Activated CD8-positive, alpha-beta memory T cell treated with anti-CD3 and anti-CD28 coated beads for 48 hours (primary cell): ENCODE data around the gene IL10RB.
A peak's percentile ranks its signal among the peaks of the same experiment; 100 is the strongest.

Experiments
- DNase-seq, 3 experiments: peaks; one replicate each; pipeline ENCODE4 v3.0.0-alpha.2; 2020; ENCODE audit warnings: low read depth in 2 of 3, low spot score in 2 of 3

The IL10RB gene

DNA sequence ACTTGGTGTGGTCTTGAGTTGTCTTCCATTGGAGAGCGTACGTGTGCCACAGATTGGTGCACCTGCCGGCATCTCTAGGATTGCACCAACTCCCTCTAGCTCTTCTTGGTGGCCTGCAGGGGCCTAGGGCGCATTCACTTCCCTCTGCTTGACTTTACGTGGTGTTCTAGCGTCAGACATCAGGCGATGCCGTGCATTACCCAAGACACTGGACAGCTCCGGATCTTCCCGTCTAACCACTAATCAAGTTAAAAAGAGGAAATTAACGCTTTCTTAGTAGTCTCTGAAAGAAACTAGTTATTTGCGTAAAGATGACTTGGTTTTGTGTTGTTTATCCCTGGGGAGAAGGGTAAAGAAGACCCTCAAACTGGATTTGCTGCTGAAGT is 510 bp upstream of the IL10RB start:
- DNase-seq = no peak

DNA sequence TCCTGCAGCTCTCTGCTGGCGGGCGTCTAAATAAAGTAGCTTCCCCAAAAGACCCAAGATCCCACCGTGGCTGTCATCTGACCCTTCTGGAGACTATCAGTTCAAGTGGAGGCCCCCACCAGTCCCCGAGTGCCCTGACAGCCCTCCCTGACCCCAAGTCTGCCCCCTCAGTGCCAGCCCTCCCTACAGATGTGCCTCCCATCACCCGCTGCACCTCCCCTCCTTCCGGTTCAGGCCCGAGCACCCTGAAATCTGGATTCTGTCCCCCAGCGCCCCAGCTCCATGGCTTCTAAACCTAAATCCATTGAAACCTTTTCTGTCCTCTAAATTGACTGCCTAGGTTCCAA is 595 bp downstream of the IL10RB start:
- peak in 1 of 3 experiments; percentile 30 for DNase-seq

DNA sequence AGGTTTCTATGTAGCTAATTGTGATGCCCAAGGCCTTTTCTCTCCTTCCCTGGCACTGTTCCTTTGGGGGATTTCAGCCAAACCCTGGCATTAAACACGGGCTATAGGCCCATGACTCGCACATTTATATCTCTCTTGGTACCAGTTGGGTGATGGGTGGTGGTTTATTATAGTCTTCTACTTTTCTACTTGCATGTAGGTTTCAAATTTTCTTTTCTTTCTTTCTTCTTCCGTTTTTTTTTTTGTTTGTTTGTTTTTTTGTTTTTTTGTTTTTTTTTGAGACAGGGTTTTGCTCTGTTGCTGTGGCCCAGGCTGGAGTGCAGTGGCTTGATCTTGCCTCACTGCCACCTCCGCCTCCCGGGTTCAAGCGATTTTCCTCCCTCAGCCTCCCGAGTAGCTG is 1.1 kb downstream of the IL10RB start:
- no peak for DNase-seq

DNA sequence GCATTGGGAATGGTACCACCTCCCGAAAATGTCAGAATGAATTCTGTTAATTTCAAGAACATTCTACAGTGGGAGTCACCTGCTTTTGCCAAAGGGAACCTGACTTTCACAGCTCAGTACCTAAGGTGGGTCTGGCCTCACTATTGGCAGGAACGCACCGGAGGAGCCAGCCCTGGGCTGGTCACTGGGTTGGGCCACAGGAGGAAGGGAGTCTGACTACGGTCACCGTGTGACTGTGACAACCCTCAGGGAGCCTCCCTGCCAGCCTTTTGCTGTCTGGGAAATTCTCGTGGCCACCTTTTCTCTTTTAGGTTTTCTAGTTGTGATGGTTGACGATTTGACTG is 2.2 kb downstream of the IL10RB start:
- DNase-seq = no peak

DNA sequence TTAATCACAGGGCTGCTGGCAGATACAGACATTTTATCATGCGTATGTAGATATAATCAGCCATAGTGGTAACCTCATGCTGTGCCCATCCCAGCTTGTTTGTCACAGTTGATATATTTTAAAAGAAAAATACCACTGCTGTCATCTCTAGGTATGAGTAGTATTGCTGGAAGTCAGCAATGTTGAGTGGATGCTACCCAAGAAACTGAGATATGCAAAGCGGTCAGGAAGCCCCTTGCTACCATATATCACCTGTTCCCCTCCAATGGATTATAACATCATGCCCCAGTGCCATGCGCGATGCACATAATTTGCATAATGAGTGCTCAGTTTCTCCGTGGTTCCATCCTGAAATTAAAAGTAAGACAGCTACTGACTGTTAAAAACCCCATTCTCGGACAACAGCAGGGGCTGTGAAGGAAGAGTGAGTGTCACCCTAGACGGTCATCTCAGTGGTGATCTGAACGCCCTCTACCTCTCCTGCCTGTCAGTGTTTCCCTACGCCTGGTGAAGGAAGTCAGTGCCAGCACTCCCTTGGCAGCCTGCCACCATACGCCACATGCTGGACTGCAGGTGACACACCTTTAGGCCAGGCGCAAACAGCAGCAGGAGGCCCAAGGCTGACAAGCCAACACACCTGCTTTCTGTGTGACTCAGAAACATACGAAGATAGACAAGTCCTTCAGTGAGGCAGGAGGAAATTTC is 2.7 kb downstream of the IL10RB start:
- DNase-seq = no peak

DNA sequence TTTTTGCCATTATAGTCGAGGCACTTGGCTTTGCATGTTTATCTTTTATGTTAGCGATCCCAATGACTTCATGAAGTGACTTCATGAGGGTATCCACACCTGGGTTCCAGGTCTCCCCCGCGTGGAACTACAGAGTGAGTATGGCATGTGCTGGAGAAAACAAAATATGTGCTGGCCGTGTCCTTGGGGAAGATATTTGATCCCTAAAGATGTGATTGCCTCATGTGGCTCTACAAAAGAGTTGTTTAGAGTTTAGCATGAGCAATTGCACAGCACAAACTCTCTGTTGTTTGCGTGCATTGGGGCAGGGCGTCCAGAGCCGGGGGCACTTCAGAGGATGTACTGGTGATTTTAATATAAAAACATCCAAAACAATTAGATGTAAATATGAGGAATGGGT is 4.8 kb downstream of the IL10RB start:
- DNase-seq = no peak

DNA sequence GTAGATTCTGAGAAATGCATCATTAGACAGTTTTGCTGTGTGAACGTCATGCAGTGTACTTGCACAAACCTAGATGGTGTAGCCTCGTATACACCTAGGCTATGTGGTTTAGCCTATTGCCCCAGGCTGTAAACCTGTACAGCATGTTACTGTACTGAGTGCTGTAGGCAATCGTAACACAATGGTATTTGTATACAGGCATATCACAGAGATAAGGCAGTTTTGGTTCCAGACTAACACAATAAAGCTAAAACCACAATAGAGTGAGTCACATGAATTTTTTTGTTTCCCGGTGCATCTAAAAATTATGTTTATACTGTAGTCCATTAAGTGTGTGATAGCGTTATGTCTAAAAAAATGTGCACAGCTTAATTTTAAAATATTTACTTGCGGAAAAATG is 6.9 kb downstream of the IL10RB start:
- DNase-seq = no peak

DNA sequence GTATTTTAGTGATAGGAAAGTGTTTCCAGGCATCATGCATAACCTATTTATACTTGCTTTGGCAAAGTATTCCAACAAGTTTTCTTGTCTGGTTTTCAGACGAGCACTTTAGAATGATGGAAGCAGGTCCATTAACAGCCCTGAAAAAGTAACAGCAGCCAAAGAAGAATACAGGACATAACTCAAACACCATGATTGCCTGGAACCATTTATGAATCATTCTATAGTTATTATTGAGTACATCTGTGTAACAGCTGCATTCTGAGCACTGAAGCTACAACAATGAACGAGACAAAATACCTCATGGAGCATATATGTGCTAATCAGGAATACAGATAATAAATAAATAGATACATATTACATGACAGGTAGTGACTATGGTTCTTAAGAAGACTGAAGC is 12.6 kb downstream of the IL10RB start:
- DNase-seq = no peak

DNA sequence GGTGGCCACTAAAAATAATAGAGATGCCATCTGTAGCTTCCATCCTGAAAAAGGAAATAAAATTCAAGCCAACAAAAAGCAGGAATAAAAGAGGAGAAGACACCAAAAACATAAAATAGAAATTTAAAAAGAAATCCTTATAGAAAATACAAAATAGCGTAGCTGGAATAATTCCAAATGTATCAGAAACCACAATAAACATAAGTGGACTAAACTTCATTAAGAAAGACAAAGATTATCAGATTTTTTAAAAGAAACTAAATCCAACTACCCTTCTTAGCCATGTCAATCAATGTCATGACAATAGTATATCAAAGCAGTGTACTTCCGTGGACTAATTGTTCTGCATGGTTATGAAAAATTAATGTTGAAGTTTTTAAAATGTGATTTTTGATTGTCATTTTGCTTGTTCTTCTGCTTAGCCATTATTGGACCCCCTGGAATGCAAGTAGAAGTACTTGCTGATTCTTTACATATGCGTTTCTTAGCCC is 13.2 kb downstream of the IL10RB start:
- no peak for DNase-seq

DNA sequence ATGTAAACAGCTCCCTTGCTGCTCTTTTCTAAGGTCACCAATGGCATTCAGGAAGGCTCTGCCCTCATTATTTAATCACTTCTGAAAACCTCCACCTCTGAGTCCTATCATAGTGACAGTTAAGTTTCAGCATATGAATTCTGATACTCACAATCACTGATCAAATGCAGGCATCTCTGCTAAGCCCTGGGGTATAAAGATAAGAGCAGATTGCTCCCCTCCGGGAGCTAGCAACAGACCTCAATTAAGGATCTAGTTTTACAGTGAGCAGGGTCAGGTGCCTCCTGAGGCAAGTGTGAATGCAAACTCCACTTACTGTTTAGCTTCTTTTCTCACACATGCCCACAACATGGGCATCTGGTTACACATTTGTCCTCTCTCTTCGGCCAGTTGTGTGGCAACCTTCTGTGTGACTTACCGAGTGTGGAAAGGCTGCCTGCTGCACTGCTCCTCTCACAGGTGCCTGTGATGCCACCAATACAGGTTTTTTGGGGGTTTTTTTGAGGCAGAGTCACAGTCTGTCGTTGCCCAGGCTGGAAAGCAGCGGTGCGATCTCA is 15.0 kb downstream of the IL10RB start:
- DNase-seq = no peak

DNA sequence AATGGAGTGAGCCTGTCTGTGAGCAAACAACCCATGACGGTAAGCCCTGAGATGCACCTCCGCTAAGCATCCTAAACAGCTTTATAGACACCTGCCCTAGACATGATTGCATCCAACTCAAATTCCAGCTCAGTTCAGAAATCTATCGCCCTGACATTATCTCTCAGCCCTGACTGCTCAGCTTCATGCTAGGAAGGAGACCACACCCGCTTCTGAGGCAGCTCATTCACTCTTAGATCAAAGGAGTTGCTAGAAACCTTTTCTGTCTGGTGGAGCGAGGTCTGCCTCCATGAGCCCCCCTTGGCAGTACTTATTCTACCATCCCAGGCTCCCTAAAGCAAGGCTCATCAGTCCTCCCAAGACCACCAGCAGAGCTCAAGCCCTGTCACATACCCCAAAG is 17.0 kb downstream of the IL10RB start:
- no peak for DNase-seq

DNA sequence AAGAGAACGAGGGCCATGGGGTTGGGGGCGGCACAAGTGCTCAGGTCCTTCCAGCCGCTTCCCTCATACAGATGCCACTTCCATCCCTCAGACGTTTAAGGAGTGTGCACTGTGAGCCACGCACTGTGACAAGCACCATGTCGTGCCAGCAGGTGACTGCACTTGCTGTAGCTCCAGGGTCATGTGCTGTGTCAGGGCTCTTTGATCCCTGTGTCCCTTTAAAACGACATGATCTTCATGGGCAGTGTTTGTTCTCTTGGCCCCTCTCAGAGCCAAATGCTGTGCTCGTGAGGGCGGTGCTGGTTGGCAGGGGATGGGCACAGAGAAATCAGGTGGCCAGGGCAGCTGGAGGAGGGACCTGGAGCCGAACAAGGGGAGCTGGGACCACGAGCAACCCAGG is 19.9 kb downstream of the IL10RB start:
- no peak for DNase-seq

DNA sequence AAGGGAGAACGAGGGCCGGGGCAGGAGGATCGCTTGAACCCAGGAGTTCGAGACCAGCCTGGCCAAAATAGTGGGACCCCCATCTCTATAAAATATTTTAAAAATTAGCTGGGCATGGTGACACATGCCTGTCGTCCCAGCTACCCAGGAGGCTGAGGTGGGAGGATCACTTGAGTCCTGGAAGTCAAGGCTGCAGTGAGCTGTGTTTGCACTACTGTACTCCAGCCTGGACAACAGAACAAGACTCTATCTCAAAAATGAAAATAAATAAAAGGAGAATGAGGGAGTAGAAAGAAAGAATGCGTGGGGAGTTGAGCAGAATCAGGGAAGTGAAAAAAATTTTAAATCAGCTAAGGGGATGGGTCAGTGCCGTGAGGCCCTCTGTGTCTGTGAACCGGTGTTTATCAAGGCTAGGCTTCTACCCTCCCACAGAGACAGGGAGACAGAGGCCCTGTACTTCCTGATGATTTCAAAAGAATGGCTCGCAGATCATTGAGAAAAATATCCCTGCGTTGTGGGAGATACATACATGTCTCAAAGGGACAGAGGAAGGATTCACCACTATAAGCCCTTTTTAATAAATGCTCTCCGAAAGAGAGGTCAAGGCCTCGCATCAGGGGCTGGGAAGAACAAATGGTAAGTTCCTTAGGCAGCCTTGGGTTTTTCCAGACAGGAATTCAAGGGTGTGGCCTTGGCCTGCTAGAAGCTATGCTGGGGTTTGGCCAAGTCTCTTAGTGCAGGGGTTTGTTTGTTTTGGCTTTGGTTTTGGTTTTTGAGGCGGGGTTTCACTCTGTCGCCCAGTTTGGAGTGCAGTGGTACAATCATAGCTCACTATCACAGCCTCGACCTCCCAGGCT is 20.7 kb downstream of the IL10RB start:
- no peak for DNase-seq

DNA sequence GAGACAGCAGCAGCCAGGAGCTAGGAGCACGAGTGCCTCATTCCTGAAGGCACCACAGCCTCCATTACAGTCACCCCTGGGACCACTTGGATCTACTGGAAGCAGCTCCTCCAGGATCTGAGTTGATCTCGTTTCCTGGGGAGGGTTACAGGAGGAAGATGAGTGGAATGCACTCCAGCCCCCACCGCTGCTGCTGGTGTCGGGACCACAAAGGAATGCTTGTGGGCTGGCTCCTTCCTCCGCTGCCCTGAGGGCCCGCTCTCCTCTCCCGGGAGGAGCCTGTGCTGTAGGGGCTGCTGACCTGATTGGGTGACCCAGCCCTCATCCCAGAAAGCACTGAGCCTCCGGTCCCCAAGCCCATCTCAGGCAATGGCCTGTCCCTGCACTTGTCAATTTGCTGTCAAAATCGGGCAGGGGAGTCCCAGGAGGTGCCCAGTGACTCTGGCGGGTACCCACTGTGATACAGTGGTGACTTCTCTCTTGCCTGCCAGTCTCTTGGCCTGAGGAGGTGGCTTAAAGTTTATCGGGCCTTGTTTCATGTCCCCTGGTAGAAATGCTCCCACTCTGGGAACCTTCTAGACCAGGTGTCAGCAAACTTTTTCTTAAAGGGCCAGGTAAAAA is 23.1 kb downstream of the IL10RB start:
- no peak for DNase-seq

DNA sequence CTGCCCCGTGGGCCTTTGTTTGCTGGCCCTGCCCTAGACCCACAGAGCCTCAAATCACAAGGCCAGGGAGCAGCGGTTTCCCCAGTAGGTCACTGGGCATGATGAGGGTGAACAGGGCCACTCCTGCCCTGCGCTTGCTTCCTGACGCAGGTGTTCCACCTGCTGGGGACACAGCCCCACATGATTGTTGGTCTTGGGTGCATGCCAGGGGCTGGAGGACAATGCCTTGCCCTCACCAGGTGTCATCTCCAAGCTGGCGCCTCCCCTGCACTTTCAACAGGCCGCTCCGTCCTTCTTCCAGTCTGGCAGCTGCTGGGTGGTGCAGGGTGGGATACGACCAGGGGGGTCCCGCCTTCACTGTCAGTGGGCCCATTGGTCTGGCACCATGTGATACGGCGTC is 24.3 kb downstream of the IL10RB start:
- DNase-seq = no peak

DNA sequence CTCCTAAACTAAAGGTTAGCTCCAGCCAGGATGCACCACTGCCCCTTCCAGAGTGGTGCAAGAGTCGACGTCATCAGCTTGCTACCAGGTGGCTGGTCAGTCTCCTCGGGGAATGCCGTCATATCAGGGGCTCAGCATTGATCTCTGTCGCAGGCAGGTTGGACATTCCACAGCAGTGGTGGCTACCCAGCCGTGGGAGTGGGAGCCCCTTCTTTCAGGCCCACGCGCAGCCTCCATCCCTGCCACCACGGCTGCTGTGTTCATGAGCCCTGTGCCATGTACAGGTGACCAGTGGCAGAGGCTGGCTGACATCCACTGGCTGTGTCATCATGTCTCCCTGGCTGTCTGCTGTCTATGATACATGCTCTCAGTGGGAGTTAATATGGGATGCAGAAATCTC is 25.5 kb downstream of the IL10RB start:
- DNase-seq = no peak

DNA sequence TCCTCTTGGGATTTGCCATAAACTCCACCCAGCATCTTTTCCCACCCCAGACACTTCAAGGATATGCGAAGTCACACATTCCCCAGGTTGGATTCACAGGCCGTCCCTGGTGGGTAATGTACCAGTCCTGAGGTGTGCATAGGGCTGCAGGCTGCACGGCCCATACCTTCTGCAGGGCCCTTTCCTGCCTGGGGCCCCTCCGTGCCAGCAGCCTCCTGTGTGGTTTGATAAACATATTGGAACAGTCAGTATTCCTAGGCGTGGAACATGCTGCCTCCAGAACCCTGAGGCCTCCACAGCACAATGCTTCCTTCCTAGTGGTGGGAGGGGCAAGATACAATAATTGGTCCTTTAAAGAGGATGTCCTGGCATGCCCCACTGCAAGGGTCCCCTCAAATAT is 26.6 kb downstream of the IL10RB start:
- DNase-seq = no peak

DNA sequence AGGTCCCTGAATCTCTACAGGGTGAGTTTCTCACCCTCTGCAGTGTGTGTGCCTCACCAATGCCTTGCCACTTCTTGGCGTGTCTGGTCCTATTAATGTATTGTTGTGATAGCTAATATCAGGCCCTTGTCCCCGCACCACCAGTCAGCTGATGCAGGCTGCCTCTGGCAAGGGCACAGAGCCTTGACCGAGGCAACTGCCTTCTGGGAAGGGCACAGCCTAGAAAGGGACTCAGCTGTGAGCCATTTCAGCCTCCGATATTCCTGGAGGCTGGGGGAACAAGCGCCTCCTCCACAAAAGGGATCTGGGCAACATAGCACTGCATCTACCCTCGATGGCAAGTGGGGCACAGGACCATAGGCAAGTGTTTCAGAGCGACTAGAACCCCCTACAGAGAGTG is 27.0 kb downstream of the IL10RB start:
- DNase-seq = no peak

DNA sequence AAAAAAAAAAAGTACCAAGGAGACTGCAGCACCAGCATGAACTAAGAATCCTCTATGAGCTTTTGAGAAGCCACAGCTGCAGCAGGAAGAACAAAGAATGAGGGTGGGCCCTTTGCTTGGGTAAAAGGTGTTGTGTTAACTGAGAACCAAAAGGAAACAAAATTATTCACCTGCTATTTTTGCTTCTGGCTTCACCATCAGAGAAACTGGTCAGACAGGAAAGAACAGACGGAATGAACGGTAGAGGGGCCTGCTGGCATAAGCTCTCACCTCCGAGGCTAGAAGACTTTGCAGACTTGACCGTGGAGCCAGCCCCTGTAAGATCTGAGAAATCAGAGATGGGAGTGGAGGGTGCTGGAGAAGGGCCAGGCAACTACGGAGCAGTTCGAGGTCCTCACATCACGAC is 27.6 kb downstream of the IL10RB start:
- DNase-seq = no peak

DNA sequence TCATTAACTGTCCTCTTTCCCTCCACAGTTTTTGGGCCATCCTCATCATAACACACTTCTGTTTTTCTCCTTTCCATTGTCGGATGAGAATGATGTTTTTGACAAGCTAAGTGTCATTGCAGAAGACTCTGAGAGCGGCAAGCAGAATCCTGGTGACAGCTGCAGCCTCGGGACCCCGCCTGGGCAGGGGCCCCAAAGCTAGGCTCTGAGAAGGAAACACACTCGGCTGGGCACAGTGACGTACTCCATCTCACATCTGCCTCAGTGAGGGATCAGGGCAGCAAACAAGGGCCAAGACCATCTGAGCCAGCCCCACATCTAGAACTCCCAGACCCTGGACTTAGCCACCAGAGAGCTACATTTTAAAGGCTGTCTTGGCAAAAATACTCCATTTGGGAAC is 30.0 kb downstream of the IL10RB start:
- no peak for DNase-seq

DNA sequence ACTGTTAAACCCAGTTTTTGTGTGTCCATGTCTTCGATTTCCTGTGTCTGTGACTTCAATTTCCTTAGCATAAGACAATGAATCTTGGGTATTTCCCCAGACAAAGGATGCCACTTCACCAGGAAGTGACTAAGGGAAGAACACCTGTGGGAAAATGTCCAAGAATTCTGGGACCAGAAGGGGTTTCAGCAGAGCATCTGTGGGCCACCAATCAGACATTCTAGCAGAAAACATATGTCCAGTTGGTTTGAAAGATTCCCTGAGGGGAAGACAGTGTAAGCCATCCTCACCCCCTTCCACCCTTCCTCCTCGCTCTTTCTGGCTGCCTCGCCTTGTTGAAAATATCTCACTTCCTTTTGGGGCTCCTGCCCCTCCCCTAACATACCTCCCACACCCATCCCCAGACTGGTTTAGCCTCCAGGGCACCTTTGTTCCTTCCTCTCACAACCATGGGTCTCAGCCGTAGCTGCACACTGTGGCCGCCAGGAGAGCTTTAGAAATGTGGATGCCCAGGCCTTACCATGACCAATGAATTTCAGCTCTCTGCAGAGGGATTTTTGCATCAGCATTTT is 33.1 kb downstream of the IL10RB start:
- no peak for DNase-seq
